ENCODE data around the gene MFSD12.

MFSD12 gene

GRCh38 chr19:3504735-3505134 is 52.7 kb downstream of the MFSD12 start:
- peaks cover 39% of the 10 kb centered on the region for H3K4me1 ChIP-seq (ENCODE audit: insufficient read depth, low read length, poor library complexity, severe bottlenecking)
- H4K20me1 ChIP-seq (ENCODE audit: insufficient read depth, low read length, poor library complexity, severe bottlenecking), result peaks cover 31% of the 10 kb centered on the region
- no peak overlapping the region for H2AFZ ChIP-seq (ENCODE audit: low read length)
- no peaks in the 10 kb centered on the region for H3K36me3 ChIP-seq (ENCODE audit: insufficient read depth, low read length)
- H3K4me2 ChIP-seq (ENCODE audit: low read depth, low read length, poor library complexity, severe bottlenecking), result peak overlapping the region; percentile 84
- no peaks in the 10 kb centered on the region for H3K27me3 ChIP-seq (ENCODE audit: insufficient read depth, low read length, poor library complexity, severe bottlenecking)
- no peak overlapping the region for H3K4me3 ChIP-seq (ENCODE audit: low read length, poor library complexity, severe bottlenecking)
- no peak for TF ChIP-seq CTCF (conservative IDR thresholded peaks at IDR 0.05; ENCODE audit: low read length)
- no peak for TF ChIP-seq EZH2phosphoT487 (IDR thresholded peaks at IDR 0.05; ENCODE audit: borderline replicate concordance)
- H3K9ac ChIP-seq (ENCODE audit: low read depth, low read length, poor library complexity, severe bottlenecking), result peak overlapping the region; percentile 87
- H3K9me2 ChIP-seq (replicated peaks; ENCODE audit: low read depth, low read length), result no peaks in the 10 kb centered on the region
- no peaks in the 10 kb centered on the region for H3K9me3 ChIP-seq (ENCODE audit: insufficient read depth, low read depth, low read length)
- no peaks in the 10 kb centered on the region for H3F3A ChIP-seq (ENCODE audit: low read depth)
- peaks cover 43% of the 10 kb centered on the region for H3K79me2 ChIP-seq (ENCODE audit: insufficient read depth, low read length)

- no peaks in the 10 kb centered on the region for H3K9me3 ChIP-seq (ENCODE audit: insufficient read depth, low read depth, low read length)
- no peaks in the 10 kb centered on the region for H3K36me3 ChIP-seq (ENCODE audit: insufficient read depth, low read length)
- H3K27me3 ChIP-seq (ENCODE audit: insufficient read depth, low read length, poor library complexity, severe bottlenecking), result no peaks in the 10 kb centered on the region
Measured at GRCh38 chr19:3503036-3503572, 54.3 kb downstream of the MFSD12 start.

GRCh38 chr19:3501780-3502179 is 55.6 kb downstream of the MFSD12 start:
- Histone ChIP-seq H3F3A (ENCODE audit: low read depth) (no peaks in the 10 kb centered on the region), H3K79me2 (ENCODE audit: insufficient read depth, low read length) (peaks cover 28% of the 10 kb centered on the region), H3K9ac (ENCODE audit: low read depth, low read length, poor library complexity, severe bottlenecking) (no peak overlapping the region), H4K20me1 (ENCODE audit: insufficient read depth, low read length, poor library complexity, severe bottlenecking) (peaks cover 4% of the 10 kb centered on the region), H3K4me2 (ENCODE audit: low read depth, low read length, poor library complexity, severe bottlenecking) (no peak overlapping the region), H3K4me3 (ENCODE audit: low read length, poor library complexity, severe bottlenecking) (no peak overlapping the region), H3K36me3 (ENCODE audit: insufficient read depth, low read length) (no peaks in the 10 kb centered on the region), H2AFZ (ENCODE audit: low read length) (no peak overlapping the region), H3K27me3 (ENCODE audit: insufficient read depth, low read length, poor library complexity, severe bottlenecking) (no peaks in the 10 kb centered on the region), H3K9me2 (replicated peaks; ENCODE audit: low read depth, low read length) (no peaks in the 10 kb centered on the region), H3K4me1 (ENCODE audit: insufficient read depth, low read length, poor library complexity, severe bottlenecking) (peaks cover 22% of the 10 kb centered on the region), H3K9me3 (ENCODE audit: insufficient read depth, low read depth, low read length) (no peaks in the 10 kb centered on the region)
- TF ChIP-seq CTCF (conservative IDR thresholded peaks at IDR 0.05; ENCODE audit: low read length) (no peak), EZH2phosphoT487 (IDR thresholded peaks at IDR 0.05; ENCODE audit: borderline replicate concordance) (no peak)

More at GRCh38 chr19:3503036-3503572, 54.3 kb downstream of the MFSD12 start:
- TF ChIP-seq CTCF (conservative IDR thresholded peaks at IDR 0.05; ENCODE audit: low read length), result no peak
- TF ChIP-seq EZH2phosphoT487 (IDR thresholded peaks at IDR 0.05; ENCODE audit: borderline replicate concordance), result no peak
- Histone ChIP-seq H3K4me2 (ENCODE audit: low read depth, low read length, poor library complexity, severe bottlenecking) (no peak overlapping the region), H3K4me3 (ENCODE audit: low read length, poor library complexity, severe bottlenecking) (no peak overlapping the region), H3F3A (ENCODE audit: low read depth) (no peaks in the 10 kb centered on the region), H4K20me1 (ENCODE audit: insufficient read depth, low read length, poor library complexity, severe bottlenecking) (peaks cover 16% of the 10 kb centered on the region), H3K79me2 (ENCODE audit: insufficient read depth, low read length) (peaks cover 38% of the 10 kb centered on the region), H2AFZ (ENCODE audit: low read length) (no peak overlapping the region), H3K4me1 (ENCODE audit: insufficient read depth, low read length, poor library complexity, severe bottlenecking) (peaks cover 31% of the 10 kb centered on the region), H3K9me2 (replicated peaks; ENCODE audit: low read depth, low read length) (no peaks in the 10 kb centered on the region), H3K9ac (ENCODE audit: low read depth, low read length, poor library complexity, severe bottlenecking) (no peak overlapping the region)

Data from Loucy (cell line).